ENCODE data around the gene B3GAT2. TPM values are rescaled to one million over a fixed set of nuclear protein-coding genes. Genes with fewer than 3 reads are reported as not detected.

Gene B3GAT2
- total and polyA plus RNA-seq, 2 donors (not counting 1 experiment from before 2014, with no cell fraction given), result not detected

GRCh38 chr6:70831427-70831826 lies 125.4 kb downstream of the B3GAT2 start:
- POLR2A ChIA-PET, result no interaction called here
- no peak overlapping the region for H3K9ac ChIP-seq (ENCODE audit: low read length)
- ATAC-seq (ENCODE audit: low read depth), result no peak

GRCh38 chr6:70823651-70824050 lies 133.2 kb downstream of the B3GAT2 start:
- POLR2A ChIA-PET, result no interaction called here

More at GRCh38 chr6:70831427-70831826, 125.4 kb downstream of the B3GAT2 start:
- no peak overlapping the region for H3K27ac Mint-ChIP-seq
- no peaks in the 10 kb centered on the region for H3K9me3 ChIP-seq (ENCODE audit: control extremely low read depth in 1 of 3, control insufficient read depth in 2 of 3, insufficient read depth in 1 of 3, low read length in 2 of 3)
- H3K4me1 ChIP-seq (ENCODE audit: control insufficient read depth in 2 of 2, insufficient read depth in 2 of 2, low read length in 2 of 2), result no peaks in the 10 kb centered on the region
- H3K27me3 ChIP-seq (replicated peaks in 1 of 4; ENCODE audit: control extremely low read depth in 1 of 4, control insufficient read depth in 3 of 4, insufficient read depth in 4 of 4, low read length in 3 of 4), result no peaks in the 10 kb centered on the region
- H3K79me2 ChIP-seq (ENCODE audit: control insufficient read depth, insufficient read depth, low read length), result peaks cover 5% of the 10 kb centered on the region
- no peak overlapping the region for H2AFZ ChIP-seq (ENCODE audit: insufficient read depth, low read depth, low read length, poor library complexity, severe bottlenecking)
- no peaks in the 10 kb centered on the region for H3K4me1 Mint-ChIP-seq
- no peaks in the 10 kb centered on the region for H3K27me3 Mint-ChIP-seq
- TF ChIP-seq EZH2 (IDR thresholded peaks at IDR 0.05; ENCODE audit: borderline replicate concordance, insufficient read depth, low read depth, low read length, poor library complexity, severe bottlenecking), result no peak
- no peak for TF ChIP-seq CTCF (IDR thresholded peaks at IDR 0.05)
- CTCF ChIA-PET, result no interaction called here
- intact Hi-C loops (cut with micrococcal nuclease), result no loop called here
- no peak overlapping the region for H3K4me3 ChIP-seq (ENCODE audit: control extremely low read depth in 1 of 5, extremely low read depth in 1 of 5, insufficient read depth in 1 of 5, low read depth in 2 of 5, low read length in 4 of 5)
- WGBS (ENCODE audit: insufficient coverage), result 100% methylated on average over 1 of the region's 3 CpGs
- no peaks in the 10 kb centered on the region for H3K9me3 Mint-ChIP-seq (ENCODE audit: insufficient read depth)
- H3K36me3 ChIP-seq (replicated peaks in 1 of 2; ENCODE audit: control extremely low read depth in 1 of 2, control insufficient read depth in 1 of 2, extremely low read depth in 1 of 2, insufficient read depth in 2 of 2, low read length in 1 of 2), result no peaks in the 10 kb centered on the region
- H3K4me3 Mint-ChIP-seq, result no peak overlapping the region
- H3K27ac ChIP-seq (ENCODE audit: low read length in 2 of 2), result no peak overlapping the region
- H4K20me1 ChIP-seq (ENCODE audit: control insufficient read depth, insufficient read depth, low read length, poor library complexity, severe bottlenecking), result no peaks in the 10 kb centered on the region
- H3K4me2 ChIP-seq (replicated peaks; ENCODE audit: low read depth, low read length, poor library complexity, severe bottlenecking), result no peak overlapping the region
- no peak for DNase-seq

More at GRCh38 chr6:70823651-70824050, 133.2 kb downstream of the B3GAT2 start:
- Histone ChIP-seq H3K4me2 (replicated peaks; ENCODE audit: low read depth, low read length, poor library complexity, severe bottlenecking) (no peak overlapping the region), H3K9me3 (ENCODE audit: control extremely low read depth in 1 of 3, control insufficient read depth in 2 of 3, insufficient read depth in 1 of 3, low read length in 2 of 3) (peaks cover 0 to 12% (median 2%) of the 10 kb centered on the region in 3 donors), H3K9ac (ENCODE audit: low read length) (no peak overlapping the region), H2AFZ (ENCODE audit: insufficient read depth, low read depth, low read length, poor library complexity, severe bottlenecking) (no peak overlapping the region), H3K79me2 (ENCODE audit: control insufficient read depth, insufficient read depth, low read length) (peaks cover 4% of the 10 kb centered on the region), H3K27ac (ENCODE audit: low read length in 2 of 2) (no peak overlapping the region), H3K4me1 (ENCODE audit: control insufficient read depth in 2 of 2, insufficient read depth in 2 of 2, low read length in 2 of 2) (peaks cover 3 to 7% of the 10 kb centered on the region in 2 donors), H4K20me1 (ENCODE audit: control insufficient read depth, insufficient read depth, low read length, poor library complexity, severe bottlenecking) (no peaks in the 10 kb centered on the region), H3K27me3 (replicated peaks in 1 of 4; ENCODE audit: control extremely low read depth in 1 of 4, control insufficient read depth in 3 of 4, insufficient read depth in 4 of 4, low read length in 3 of 4) (no peaks in the 10 kb centered on the region), H3K4me3 (ENCODE audit: control extremely low read depth in 1 of 5, extremely low read depth in 1 of 5, insufficient read depth in 1 of 5, low read depth in 2 of 5, low read length in 4 of 5) (no peak overlapping the region), H3K36me3 (replicated peaks in 1 of 2; ENCODE audit: control extremely low read depth in 1 of 2, control insufficient read depth in 1 of 2, extremely low read depth in 1 of 2, insufficient read depth in 2 of 2, low read length in 1 of 2) (peaks cover 0 to 8% of the 10 kb centered on the region in 2 experiments)
- no peak for DNase-seq
- Mint-ChIP-seq H3K27ac (no peak overlapping the region), H3K4me1 (peaks cover 5% of the 10 kb centered on the region), H3K27me3 (no peaks in the 10 kb centered on the region), H3K9me3 (ENCODE audit: insufficient read depth) (peaks cover 5% of the 10 kb centered on the region), H3K4me3 (no peak overlapping the region)
- CTCF ChIA-PET, result no interaction called here
- intact Hi-C loops (cut with micrococcal nuclease), result no loop called here
- no CpG with 5 or more reads among the region's 1 CpG for WGBS (ENCODE audit: insufficient coverage)
- ATAC-seq (ENCODE audit: low read depth), result no peak
- TF ChIP-seq EZH2 (IDR thresholded peaks at IDR 0.05; ENCODE audit: borderline replicate concordance, insufficient read depth, low read depth, low read length, poor library complexity, severe bottlenecking), result no peak
- TF ChIP-seq CTCF (IDR thresholded peaks at IDR 0.05), result no peak

Measured in B cell (primary cell).